Ovary (tissue), 9 donors: ENCODE data around the gene KIRREL1. TPM values are rescaled to one million over a fixed set of nuclear protein-coding genes. Genes with fewer than 3 reads are reported as not detected.

Experiments used
- DNase-seq, 5 donors: peaks; one replicate each; pipeline ENCODE4 v3.0.0-alpha.2; 2019 to 2020
- H3K27ac ChIP-seq, 2 donors: fragments of 200-600 bp; one replicate each; pipeline versions ENCODE4 v1.5.1 to v1.8.0; 2019 to 2022
- H3K27me3 ChIP-seq: fragments of 200-600 bp; one replicate; pipeline ENCODE4 v1.8.0; 2022
- H3K36me3 ChIP-seq: fragments of 200-600 bp; sonication (generic); one replicate; pipeline ENCODE4 v1.5.1; 2019
- H3K4me1 ChIP-seq: one replicate; pipeline ENCODE4 v1.8.1; 2013; ENCODE audit warnings: mild to moderate bottlenecking, moderate library complexity; ENCODE audit not compliant: insufficient read depth
- H3K4me3 ChIP-seq: fragments of 200-600 bp; sonication (generic); one replicate; pipeline ENCODE4 v1.5.1; 2017
- H3K9me3 ChIP-seq, 2 donors: fragments of 200-600 bp in 1 of 2; sonication (generic) in 1 of 2; one replicate each; pipeline versions ENCODE4 v1.5.1 to v1.8.1; 2013 to 2019; ENCODE audit warnings: mild to moderate bottlenecking in 1 of 2, moderate library complexity in 1 of 2
- EP300 ChIP-seq: sonication (generic); formaldehyde crosslinking; IDR thresholded peaks from one replicate; pipeline ENCODE4 v1.6.1; 2017; ENCODE audit warnings: antibody characterized with exemption
- POLR2A ChIP-seq: fragments of 450-650 bp; IDR thresholded peaks from one replicate; pipeline ENCODE4 v1.6.1; 2017; ENCODE audit warnings: antibody characterized with exemption, mild to moderate bottlenecking, moderate library complexity
- WGBS, 3 donors: extraction: QIAGEN DNeasy Blood & Tissue Kit in 1 of 3; methylation state at CpG; one replicate each; pipeline versions ENCODE4 v1.1.5 to v1.1.7; 2013 to 2017; 5-methylcytosine and 5-hydroxymethylcytosine counted together
- intact Hi-C, 4 donors: fragments of 100-400 bp; cut with DNase I; formaldehyde crosslinking; loops; one replicate each; pipeline versions ENCODE4 v1.11.0 to v1.15.1; 2022 to 2023
- polyA plus RNA-seq, 2 donors: library from polyadenylated mRNA; stranded (reverse); fragments of 200-250 nt in 1 of 2; fragments of 350-450 nt in 1 of 2; fragmentation: Illumina TruSeq in 1 of 2; extraction: RNeasy Lipid Tissue Mini Kit (QIAGEN cat#74804) in 1 of 2; gene quantifications; one replicate each; pipeline ENCODE4 v1.2.3, GENCODE V29; 2013 to 2014
- total RNA-seq, 7 donors: library from RNA; depleted of rRNA in 2 of 7; stranded (reverse); fragments of >200 nt in 2 of 7; fragmentation: NEBNext Ultra II Directional in 3 of 7; extraction: Animal tissue kit (Norgen Biotek cat#: 25700) in 3 of 7; gene quantifications; one replicate each; pipeline versions ENCODE4 v1.1.0 to v1.2.4, GENCODE V29; 2016 to 2023
- TF ChIP-seq, protein P1 (sequence below), 3 donors: fragments of 450-650 bp in 2 of 3; fragments of 200-600 bp in 1 of 3; IDR thresholded peaks; one replicate each; pipeline versions ENCODE4 v1.5.1 to v1.8.0; 2016 to 2022; ENCODE audit warnings: antibody characterized with exemption in 3 of 3, mild to moderate bottlenecking in 1 of 3
- donor health status: DM: no; HTN: no; CAD: no; lungs with moderate emphysema.
- donor health status: DM: no; HTN: no; CAD: no.
- donor health status: Bipolar disorder and iron deficiency.
- donor health status: DM: yes; HTN: yes; CAD: no.
- donor health status: DM: no; HTN: no; CAD: no.
- donor health status: DM: yes; HTN: yes; CAD: no.

Gene KIRREL1
- total and polyA plus RNA-seq, 9 donors: 29.9 to 90.0 (median 65.8) TPM

DNA sequence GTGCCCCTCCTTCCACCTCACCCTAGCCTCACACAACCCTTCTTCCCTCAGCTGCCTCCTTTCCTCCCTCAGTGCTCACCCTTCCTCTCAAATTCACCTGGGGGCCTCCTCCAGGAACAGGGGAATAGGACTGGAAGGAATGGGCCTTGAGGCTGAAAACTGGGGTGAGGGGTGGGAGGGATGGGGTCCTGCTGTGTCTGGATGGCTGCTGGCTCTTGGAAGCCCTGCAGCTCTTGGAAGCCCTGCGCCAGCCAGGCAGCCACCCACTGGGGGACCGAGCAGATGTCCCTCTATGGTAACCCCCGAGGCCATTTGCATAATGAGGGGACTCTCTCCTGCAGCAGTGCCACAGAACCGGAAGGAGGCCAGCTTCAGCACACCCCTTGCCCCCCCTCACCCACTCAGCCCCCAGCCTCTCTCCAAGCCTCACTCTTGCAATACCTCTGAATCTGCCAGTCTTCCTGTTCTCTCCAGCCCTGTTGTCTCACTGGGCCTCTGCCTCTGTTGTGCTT, 85.2 kb downstream of the KIRREL1 start:
- 56 to 82% (median 76%) methylated on average over 4 of the region's 4 CpGs for WGBS, 3 donors

DNA sequence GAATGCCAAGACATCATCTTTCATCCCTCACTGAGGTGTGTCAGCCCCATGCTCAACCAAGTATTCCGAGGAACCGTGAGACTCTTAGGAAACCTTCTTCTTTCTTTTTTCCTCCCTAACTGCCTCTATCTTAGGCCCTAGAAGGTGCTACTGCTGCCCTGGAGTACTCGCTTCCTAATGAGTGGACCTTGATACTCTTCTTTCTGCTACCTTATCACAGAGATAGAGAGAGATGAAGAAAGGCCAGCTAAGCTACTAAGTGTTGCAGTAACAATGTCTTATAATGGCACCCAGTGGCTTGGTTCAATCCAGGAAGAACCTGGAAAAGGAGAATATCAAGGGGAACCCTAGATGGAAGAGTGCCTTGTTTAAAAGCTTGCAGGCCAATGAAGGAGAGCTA, 86.6 kb downstream of the KIRREL1 start:
- no peak overlapping the region for H3K4me3 ChIP-seq
- 87 to 93% (median 88%) methylated on average over 3 of the region's 3 CpGs for WGBS, 3 donors

More for the DNA sequence above, 85.2 kb downstream of the KIRREL1 start:
- DNase-seq: no peak
- no peaks in the 10 kb centered on the region for H3K9me3 ChIP-seq
- no peaks in the 10 kb centered on the region for H3K27me3 ChIP-seq
- H3K27ac ChIP-seq: no peak overlapping the region
- no peaks in the 10 kb centered on the region for H3K36me3 ChIP-seq
- H3K4me1 ChIP-seq: peaks cover under 1% of the 10 kb centered on the region
- H3K4me3 ChIP-seq: no peak overlapping the region
- intact Hi-C loops: no loop called here
- TF ChIP-seq POLR2A: no peak
- TF ChIP-seq, protein P1, sequence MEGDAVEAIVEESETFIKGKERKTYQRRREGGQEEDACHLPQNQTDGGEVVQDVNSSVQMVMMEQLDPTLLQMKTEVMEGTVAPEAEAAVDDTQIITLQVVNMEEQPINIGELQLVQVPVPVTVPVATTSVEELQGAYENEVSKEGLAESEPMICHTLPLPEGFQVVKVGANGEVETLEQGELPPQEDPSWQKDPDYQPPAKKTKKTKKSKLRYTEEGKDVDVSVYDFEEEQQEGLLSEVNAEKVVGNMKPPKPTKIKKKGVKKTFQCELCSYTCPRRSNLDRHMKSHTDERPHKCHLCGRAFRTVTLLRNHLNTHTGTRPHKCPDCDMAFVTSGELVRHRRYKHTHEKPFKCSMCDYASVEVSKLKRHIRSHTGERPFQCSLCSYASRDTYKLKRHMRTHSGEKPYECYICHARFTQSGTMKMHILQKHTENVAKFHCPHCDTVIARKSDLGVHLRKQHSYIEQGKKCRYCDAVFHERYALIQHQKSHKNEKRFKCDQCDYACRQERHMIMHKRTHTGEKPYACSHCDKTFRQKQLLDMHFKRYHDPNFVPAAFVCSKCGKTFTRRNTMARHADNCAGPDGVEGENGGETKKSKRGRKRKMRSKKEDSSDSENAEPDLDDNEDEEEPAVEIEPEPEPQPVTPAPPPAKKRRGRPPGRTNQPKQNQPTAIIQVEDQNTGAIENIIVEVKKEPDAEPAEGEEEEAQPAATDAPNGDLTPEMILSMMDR (IDR thresholded peaks at IDR 0.05): no peak
- TF ChIP-seq EP300: no peak

DNA sequence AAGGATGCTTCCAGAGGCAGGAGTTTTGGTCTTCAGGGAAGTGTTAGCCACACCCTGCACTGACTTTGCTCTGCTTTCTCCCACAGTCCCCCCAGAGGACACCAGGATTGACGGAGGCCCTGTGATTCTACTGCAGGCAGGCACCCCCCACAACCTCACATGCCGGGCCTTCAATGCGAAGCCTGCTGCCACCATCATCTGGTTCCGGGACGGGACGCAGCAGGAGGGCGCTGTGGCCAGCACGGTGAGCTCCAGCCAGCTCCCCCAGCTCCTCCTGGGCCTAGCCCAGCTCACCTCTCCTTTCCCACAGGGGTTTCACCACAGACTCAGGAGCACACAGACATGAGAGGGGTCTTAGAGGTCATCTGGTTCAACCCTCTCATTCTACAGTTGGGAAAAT, 90.9 kb downstream of the KIRREL1 start:
- no peaks in the 10 kb centered on the region for H3K9me3 ChIP-seq
- no peak for DNase-seq
- H3K36me3 ChIP-seq: no peaks in the 10 kb centered on the region
- intact Hi-C loops: loop anchor here in 1 of 4 donors (10.0 kb wide), 1 partner anchor 50 kb away; no protein-coding TSS in a partner anchor
- TF ChIP-seq EP300: no peak
- TF ChIP-seq POLR2A: no peak
- TF ChIP-seq, protein P1 (IDR thresholded peaks at IDR 0.05): no peak
- H3K27ac ChIP-seq: no peak overlapping the region
- 82 to 88% (median 83%) methylated on average over 8 of the region's 8 CpGs for WGBS, 3 donors
- no peak overlapping the region for H3K4me3 ChIP-seq
- H3K4me1 ChIP-seq: no peaks in the 10 kb centered on the region
- H3K27me3 ChIP-seq: no peaks in the 10 kb centered on the region

More for the DNA sequence above, 86.6 kb downstream of the KIRREL1 start:
- Histone ChIP-seq H3K4me1 (no peaks in the 10 kb centered on the region), H3K9me3 (no peaks in the 10 kb centered on the region), H3K36me3 (no peaks in the 10 kb centered on the region), H3K27ac (no peak overlapping the region), H3K27me3 (no peaks in the 10 kb centered on the region)
- TF ChIP-seq EP300 (no peak), POLR2A (no peak)
- TF ChIP-seq, protein P1 (IDR thresholded peaks at IDR 0.05): no peak
- DNase-seq: no peak
- intact Hi-C loops: loop anchor here in 1 of 4 donors (10.0 kb wide), 1 partner anchor 45 kb away; no protein-coding TSS in a partner anchor

DNA sequence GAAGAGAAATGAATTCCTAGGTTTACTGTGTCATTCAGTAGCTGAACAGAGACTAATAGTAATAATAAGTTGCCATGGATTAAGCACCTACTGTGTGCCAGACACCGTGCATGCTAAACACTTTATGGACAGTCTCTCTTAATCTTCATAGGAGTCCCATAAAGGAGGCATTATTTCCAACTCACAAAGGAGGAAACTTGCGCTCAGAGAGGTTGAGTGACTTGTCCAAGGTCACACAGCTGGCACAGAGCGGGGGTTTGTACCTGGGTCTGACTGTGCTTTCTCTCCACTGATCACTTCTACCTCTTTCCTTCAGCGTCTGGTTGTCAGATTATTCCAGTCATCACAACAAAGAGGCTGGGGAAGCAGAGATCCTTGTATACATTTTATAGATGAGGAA, 91.3 kb downstream of the KIRREL1 start:
- WGBS, 3 donors: 81 to 86% (median 83%) methylated on average over 4 of the region's 4 CpGs
- Histone ChIP-seq H3K27me3 (no peaks in the 10 kb centered on the region), H3K4me3 (no peak overlapping the region), H3K36me3 (no peaks in the 10 kb centered on the region), H3K27ac (no peak overlapping the region), H3K9me3 (no peaks in the 10 kb centered on the region), H3K4me1 (no peaks in the 10 kb centered on the region)
- DNase-seq: no peak
- TF ChIP-seq POLR2A (no peak), EP300 (no peak)
- TF ChIP-seq, protein P1 (IDR thresholded peaks at IDR 0.05): no peak
- intact Hi-C loops: loop anchor here in 2 of 4 donors (5.0 to 10.0 kb wide), 3 partner anchors 50 to 92 kb away; partner anchors contain the start of gene KIRREL1 (in 1 of the 2)
